GM19240 (cell line): Measurements from ENCODE around the gene GPS1.
A peak's percentile ranks its signal among the peaks of the same experiment; 100 is the strongest.

Source experiments
- DNase-seq: peaks from one replicate; pipeline ENCODE4 v3.0.0; 2011; ENCODE audit warnings: low spot score; ENCODE audit not compliant: insufficient read length

Gene GPS1

DNA sequence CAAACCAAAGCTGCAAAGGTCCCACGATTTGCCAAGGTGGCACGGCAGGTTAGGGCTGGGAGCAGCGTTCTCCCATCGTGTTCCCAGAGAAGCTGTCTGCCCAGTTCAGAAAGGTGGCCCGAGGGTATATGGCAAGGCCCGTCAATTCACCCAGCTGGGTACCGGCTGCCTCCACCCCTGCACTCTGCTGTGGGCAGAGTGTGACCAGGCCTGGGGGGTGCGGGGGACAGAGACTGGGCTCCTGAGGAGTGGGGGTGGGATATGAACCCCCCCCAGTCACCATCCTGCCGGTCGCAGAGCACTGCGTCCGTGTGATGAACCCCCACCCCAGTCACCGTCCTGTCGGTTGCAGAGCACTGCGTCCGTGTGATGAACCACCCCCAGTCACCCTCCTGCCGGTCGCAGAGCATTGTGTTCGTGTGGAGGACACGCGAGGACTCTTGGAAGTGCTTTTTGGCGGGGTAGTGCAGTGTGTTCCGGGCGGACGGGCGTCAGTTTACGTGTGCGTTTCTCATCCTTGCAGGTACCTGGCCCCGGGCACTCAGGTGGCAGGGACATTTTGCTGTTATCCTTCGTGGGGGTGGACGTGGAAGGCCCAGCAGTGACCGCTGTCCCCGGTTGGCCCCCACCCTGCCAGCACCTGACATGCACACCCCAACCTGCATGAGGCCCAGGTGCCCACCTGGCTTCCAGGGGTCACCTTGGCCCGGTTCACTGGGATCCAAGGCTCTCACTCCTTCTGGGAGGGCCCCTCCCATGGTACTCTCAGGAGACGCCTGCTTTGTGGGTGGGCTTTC, 49.0 kb downstream of the GPS1 start:
- no peak for DNase-seq

- DNase-seq: no peak
Measured at GRCh38 chr17:82101301-82101715, 49.6 kb downstream of the GPS1 start.

DNA sequence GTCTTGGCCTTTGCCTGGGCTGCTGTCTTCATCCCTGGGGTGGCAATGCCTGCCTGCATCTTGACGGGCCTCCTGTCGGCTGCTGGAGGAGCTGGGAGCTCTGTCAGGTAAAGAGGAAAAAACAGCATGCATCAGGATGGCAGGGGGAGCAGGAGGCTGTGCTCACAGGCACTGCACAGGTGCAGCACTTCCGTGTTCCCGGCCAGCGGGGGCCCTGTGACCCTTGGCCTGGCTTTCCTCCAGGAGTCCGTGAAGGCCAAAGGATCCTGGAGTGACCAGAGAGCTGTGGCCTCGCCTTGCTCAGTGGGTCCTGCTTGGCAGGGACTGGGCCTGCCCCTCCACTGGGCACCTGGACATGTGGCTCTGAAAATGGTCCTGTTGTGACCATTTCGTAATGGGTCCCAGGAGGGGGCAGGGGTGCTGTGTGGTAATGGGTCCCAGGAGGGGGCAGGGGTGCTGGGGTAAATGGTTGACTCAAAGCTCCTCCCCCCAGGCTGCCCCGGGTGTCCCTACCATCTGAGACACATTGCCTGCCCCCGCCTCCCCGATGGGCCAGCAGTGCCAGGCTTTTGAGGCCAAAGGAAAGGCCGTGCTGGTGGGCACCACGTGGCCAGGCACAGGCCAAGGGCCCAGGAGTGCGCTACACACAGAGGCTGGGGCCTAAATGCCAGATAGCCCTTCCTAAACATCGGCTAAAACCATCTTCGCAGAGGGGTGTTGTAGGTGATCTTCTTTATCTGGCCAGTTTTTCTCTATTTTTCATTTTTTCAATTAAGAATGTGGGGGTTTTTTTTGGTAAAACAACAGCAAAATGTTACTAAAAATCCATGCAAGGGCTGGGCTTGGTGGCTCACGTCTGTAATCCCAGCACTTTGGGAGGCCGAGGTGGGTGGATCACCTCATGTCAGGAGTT, 50.3 kb downstream of the GPS1 start:
- DNase-seq: no peak

DNA sequence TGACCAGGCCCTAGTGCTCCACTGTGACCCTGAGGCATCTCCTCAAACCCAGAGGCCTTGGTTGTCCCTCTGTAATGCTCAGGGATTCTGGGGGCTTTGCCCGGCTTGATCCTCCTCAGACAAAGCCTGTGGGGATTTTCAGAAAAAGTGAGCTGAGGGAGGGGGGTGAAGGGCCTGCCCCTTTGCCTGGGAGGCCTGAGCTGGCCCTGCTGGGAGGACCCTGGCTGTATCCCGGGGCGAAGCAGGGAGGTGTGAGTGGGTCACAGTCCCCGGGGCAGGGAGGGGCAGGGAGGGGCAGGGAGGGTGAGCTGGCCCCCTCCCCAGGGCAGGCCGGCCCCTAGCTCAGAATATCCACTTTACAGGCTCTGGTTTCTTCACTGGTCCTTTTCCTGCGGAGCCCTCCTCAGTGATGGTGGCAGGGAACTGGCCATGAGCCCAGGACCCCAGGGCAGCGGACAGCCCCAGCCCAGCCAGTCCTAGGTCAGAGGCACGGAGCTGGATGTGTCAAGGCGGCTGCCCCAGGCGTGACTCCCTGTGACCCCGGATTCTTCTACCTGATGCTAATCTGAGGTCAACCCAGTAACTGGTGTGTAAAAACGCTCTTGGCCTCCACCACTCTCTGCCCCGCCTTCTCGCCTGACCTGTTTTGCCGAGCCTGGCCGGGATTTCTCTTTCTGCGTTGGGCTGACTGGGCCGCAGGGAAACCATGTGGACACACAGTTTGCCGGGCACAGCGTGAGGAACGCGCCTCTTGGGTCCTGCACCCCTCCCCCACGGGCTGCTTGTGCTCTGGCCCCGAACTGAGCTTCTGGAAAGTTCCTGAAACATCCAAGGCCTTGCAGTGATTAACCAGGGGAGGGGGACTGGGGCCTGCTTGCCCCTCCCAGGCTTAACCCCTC, 52.1 kb downstream of the GPS1 start:
- DNase-seq: no peak

GRCh38 chr17:82104797-82105416, 53.2 kb downstream of the GPS1 start:
- DNase-seq: no peak

DNA sequence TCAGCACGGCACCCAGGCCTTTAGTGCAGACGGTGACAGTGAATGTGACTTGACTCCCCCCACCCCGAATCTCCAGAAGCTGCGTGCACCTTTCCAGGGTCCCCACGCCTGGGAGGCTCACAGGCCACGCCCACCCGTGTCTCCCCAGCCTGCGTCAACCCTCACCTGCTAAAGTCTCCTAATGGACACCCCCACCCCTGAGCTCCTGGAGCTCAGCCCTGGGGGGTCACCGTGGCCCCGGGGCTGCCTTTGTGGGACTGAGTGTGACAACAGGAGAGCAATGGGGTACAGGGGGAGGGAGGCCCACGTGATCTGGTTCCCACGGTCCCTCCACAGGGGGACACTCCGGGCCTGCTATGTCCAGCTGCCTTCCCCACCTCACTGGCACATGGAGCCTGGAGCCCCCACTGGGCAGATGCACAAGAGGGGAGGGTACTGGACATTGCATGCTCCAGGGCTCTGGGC, 53.8 kb downstream of the GPS1 start:
- no peak for DNase-seq

DNA sequence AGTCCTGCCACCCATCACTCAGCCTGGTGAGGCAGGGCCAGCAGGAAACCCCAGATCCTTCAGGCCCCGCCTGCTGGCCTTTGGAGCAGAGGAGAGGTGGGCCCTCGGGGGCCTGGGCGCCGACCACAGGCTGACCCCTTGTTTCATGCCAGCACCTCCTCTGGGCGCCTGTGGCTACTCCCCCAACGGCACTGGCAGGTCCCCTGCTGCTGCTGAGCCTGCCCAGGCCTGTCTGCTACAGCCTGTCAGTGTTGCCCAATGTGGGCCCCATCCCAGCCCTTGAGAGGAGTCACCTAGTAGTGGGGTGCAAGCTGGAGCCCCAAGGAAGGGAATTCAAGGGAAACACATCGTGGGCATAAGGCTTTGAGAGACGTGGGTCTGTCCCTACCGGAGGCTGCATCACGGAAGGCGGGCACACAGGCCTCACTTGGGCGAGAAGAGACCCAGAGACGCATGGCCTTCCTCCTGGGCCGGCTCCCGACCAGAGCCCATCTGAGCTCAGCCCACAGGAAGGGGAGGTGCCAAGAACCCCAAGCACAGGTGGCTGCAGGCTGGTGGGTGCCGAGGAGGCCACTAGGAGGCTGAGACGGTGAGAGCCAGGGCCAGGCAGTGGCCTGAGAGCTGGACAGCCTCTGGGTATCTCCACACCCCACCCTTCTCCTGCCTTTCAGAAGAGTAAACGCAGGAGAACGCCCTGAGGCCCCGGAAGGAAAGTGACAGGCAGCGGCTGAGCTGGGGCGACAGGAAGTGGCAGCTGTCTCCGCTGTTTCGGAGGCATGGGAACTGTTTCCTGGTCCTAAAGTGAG, 54.4 kb downstream of the GPS1 start:
- peak; percentile 95 for DNase-seq

DNA sequence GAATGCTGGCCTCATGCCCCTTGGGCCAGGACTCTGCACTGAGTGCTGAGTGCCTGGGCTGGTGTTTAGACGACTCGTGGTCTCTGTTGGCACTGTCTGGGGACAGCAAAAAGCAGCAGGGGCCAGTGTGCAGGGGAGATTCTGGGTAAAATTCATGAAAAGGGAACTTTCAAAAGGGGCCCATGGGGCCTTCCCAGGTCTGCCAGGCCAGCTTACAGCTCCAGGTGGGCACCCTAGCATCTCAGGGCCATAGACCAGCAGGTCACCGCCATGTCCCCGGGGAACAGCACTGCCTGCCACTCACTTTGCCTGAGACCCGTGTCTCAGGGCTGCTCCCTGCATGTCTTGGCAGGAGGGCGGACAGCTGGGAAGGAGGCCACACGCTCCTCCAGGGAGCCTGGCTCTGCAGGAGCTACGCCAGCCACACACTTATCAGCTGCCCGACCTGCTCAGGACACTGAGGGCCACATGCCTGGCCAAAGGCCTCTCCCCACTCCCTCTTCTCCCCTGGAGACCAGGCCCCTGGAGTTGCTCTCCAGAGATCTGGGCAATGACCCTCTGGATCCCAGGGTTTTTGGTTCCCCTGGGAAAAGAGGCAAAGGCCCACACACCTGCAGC, 55.1 kb downstream of the GPS1 start:
- no peak for DNase-seq
